ENCODE results near the gene PIK3R2.
"Not testable (repeated sequence)": the region's sequence is repeated elsewhere in the genome, so short reads cannot be mapped to it uniquely, and the experiment has no call there.

PIK3R2 gene

DNA sequence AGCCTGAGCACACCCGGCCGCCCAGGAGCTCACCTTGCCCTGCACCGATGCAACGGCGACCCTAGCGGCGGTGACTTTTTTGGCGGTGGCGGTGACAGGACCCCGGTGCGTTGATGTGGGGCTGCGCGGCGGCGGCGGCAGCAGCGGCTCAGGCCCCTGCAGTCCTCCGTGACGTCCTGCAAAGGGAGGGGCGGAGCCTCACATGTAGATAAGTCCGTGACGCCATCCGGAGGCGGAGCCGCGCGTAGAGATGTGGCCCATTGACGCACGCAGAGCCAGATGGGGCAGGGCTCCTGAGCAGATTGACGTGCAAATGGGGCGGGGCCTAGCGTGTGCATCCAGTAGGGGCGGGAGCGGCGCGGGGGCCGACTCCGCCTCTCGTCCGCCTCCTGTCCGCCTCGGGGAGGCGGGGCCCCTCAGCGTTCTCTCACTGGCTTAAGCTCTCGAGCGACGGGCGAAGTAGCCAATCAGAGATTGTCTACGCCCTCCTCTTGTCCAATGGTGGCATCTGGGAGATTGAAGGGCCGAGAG is 51.0 kb downstream of the PIK3R2 start, which contains the start of gene RAB3A:
TSS of gene RAB3A (minus strand) at position 180 of the 531 bp plus-strand sequence. CDS start 1,302 bp downstream, outside the sequence.
- DNase-seq (ENCODE audit: low read depth), result peak; percentile 99

DNA sequence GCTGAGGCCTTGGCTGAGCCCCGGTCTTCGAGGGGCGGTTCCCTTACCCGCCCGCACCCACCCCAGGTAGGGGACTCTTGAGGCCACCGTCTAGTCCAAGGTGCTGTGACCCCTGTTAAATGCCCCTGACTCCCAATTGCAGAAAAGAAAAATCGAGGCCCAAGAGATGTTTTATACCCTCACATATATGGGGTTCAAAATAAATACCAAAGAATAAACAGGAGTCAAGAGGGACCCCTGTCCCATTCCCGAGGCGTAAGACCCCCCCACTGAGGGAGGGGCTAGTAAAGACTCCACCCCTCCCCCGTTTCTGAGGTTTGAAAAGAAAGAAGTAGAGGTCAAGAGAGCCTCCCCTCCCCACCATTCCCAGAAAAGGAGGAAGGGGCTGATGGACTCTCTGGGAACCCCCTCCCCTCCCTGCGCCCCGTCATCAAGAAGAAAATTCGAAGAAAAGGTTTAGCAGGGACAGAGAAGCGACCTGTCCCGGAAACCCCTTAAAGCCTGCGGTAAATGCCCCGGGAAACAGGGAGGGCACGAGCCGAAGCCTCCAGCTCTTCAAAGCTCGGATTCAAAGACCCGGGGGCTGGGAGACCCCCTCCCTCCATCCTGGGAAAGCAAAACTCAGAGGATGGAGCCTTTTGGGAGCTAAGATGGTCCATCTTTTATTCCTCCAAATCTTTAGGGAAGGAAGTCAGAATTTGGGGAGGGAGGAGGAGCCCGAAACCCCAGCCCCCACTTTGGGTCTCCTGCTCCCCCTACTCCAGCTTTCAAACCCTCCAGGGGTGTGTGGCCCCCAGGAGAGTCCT is 51.6 kb downstream of the PIK3R2 start:
- no peak for DNase-seq (ENCODE audit: low read depth)

DNA sequence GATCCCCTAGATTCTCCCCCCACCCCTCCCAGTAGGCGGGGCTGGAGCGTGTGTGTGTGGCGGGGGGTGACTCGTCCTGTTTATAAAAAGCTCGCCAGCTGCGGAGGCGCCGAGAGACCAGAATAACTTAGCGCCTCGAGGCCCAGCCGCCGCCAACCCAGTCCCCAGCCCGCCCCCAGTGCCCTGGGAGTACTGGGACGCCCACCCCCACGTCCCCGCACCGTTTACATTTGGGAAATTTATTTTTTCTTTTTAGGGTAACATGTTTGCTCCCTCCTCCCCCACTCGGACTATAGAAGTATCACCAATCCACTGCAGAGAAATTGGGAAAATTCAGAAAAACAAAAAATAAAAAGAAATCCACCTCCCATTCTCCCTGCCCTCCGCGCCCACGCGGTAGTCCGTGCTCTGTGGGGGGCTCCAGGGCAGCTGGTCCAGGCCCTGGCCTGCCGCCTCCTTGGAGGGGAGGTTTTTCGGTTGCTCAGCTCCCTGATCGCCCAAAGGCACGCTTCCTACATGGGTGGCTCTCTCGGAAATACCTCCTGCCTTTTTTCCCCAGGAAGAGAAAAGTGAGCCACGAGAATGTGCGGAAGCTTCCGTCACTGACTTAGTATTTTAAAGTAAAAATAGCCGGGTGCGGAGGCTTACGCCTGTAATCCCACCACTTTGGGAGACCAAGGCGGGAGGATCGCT is 52.4 kb downstream of the PIK3R2 start:
- no peak for DNase-seq (ENCODE audit: low read depth)

DNA sequence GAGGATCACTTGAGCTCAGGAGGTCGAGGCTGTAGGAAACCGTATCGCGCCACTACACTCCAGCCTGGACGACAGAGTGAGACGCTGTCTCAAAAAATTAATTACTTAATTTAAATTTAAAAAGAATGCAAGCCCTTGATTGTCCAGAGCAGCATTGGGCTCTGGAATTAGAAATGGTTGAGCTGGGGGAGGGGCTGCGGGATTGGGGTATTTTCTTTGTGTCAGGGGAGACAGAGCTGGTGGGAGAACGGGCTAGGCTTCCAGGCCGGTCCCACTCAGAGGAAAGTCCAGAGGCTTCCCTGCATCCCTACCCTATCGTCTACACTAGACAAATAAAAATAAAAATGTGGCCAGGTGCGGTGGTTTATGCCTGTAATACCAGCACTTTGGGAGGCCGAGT is 53.1 kb downstream of the PIK3R2 start:
- no peak for DNase-seq (ENCODE audit: low read depth)

DNA sequence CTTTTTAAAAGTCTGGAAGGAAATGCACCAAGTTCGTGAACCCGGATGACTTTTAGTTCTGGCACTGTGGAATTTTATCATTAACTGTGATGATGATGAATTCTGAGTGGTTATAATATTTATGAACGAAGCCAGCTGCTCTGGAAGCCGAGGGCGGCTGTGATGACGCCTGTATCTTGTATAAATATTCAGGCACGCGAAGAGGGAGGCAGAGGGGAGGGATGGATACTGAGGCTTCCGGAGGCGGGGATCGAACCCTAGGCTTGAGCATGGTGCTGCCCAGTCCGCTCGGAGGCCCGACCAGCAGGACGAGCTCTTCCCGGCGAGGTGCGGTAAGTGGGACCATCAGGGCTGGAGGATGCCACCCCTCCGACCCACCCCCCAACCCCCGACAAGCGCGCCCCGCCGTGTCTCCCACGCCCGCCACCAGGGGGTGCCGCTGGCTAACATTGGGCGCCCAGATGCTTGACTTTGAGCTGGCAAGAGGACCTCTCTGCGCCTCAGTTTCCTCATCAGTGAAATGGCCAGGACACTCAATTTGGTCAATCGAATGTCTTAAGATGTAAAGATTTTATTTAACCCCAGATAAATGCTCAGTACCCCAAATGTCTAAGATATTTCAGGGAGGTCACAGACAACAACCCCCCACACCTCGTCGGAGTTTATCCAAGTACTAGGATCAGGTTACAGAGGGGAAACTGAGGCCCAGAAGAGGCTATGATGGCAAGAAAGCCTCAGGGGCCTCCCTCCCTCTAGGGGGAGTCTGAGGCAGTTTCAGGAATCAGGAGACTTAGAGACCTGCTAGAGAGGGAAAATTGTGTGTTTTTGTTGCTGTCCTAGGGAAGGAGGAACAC is 55.4 kb downstream of the PIK3R2 start:
- no peak for DNase-seq (ENCODE audit: low read depth)

DNA sequence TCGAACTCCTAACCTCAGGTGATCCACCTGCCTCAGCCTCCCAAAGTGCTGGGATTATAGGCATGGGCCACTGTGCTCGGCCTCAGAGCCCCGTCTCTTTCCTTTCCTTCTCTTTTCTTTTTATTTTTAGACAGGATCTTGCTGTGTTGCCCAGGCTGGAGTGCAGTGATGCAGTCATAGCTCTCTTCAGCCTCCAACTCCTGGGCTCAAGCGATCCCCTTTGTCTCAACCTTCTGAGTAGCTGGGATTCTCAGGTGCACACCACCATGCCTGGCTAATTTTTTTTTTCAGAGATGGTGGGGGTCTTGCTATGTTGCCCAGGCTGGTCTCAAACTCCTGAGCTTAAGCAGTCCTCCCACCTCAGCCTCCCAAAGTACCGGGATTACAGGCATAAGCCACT is 56.9 kb downstream of the PIK3R2 start:
- DNase-seq (ENCODE audit: low read depth), result not testable (repeated sequence)

DNA sequence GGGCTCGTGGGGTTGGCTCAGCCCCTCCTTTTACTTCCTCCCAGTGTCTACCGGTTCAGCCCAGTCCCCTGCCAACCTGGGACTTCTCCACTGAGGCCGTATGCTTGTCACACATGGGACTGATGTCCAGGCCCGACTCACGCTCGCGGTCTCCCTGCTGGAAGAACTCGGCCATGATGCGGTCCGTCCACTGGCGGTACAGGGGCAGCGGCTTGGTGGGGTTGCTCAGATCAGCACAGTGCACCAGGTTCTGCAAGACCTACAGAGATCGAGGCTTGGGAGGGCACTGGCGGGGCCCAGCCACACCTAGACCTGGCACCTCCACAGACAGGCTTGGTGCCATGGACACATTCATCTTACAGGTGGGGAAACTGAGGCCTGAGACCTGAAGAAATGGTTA is 58.7 kb downstream of the PIK3R2 start:
- DNase-seq (ENCODE audit: low read depth), result no peak

DNA sequence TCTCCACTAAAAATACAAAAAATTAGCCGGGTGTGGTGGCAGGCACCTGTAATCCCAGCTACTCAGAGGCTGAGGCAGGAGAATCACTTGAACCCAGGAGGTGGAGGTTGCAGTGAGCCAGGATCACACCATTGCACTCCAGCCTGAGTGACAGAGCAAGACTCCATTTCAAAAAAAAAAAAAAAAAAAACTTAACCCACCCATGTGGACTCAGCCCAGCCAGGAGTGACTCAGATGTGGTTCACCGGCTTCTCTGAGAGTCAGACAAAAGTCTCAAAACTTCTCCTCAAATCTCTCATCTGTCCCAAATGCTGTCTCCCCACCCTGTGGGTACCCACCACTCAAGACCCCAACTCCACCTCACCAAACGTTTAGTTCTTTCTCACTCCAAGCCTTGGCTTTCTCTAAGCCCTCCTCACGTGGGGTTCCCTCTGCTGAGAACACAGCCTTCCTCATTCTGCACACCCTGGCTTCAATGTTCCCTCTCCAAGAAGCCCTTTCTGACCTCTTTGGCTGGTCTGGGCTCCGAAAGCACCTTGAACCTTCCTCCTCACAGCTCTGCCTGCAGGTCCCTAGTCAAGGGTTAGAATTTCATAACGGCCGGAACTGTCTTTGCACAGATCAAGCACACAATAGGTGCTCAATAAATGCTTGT is 61.9 kb downstream of the PIK3R2 start:
- no peak for DNase-seq (ENCODE audit: low read depth)

DNA sequence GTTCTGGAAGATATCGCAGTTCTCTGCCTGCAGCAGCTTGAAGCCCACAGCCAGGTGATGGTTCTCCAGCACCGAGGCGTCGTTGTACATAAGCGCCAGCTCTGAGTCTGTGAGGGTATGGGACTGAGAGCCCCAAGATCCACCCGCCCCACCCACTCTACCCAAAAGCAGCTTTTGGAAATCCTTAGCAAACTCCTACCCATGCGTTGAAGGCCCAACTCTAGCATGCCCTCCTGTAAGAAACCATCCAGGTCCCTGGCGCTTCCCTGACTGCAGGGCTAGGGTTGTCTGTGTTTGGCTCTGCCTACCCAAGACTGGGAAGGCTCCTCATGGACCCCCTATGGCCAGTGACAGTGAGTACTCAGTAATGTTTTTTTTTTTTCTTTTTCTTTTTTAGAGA is 63.8 kb downstream of the PIK3R2 start:
- no peak for DNase-seq (ENCODE audit: low read depth)

DNA sequence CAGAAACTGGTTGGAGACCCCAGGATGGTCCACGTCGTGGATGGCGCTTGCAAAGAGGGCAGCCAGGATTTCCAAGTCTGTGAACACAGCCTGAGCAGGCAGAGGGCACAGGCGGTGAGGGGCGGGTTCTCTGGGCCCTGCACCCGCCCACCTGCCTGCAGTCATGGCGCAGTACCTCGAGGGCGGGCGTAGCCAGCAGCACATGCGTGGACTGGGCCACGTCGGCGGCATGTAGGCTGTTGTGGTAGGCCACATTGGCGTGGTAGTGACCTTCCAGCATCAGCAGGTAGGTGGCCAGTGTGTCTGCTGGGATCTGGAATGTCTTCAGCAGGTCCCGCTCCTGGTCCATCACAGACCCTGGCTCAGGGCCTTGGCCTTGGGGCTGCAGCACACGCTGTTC is 65.2 kb downstream of the PIK3R2 start:
- no peak for DNase-seq (ENCODE audit: low read depth)

DNA sequence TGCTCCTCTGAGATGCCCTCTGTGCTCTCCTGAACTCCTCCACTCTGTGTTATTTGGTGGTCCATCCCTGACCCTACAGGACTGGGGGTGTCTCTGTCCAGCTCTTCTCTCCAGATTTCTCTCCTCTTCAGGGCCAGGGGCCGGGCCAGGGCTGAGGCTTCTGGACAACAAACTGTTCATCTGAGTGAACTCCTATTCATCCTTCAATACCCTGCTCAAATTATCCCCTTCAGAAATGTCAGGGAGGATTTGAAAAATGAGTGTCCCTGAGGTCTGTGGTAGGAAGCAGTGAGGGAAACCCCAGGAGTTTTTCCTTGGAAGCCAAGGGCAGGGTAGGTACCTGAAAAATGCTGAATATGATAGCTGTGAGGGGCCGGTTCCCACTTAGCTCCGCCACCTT is 65.6 kb downstream of the PIK3R2 start:
- DNase-seq (ENCODE audit: low read depth), result no peak

Measured in stimulated activated CD8-positive, alpha-beta memory T cell treated with anti-CD3 and anti-CD28 coated beads, Interleukin-12 subunit alpha, Interleukin-12 subunit beta, amount 100 ng/mL, for 1 hour (primary cell).